HCT116 (cell line): ENCODE measurements around the gene TMEM11. TPM values are rescaled to one million over a fixed set of nuclear protein-coding genes. Genes with fewer than 3 reads are reported as not detected.

ENCODE experiments used
- ATAC-seq: fragments of 200-7000 bp; cut with Tn5 transposase; 2 replicates; pipeline ENCODE4 v1.9.1; 2020; ENCODE audit warnings: mild to moderate bottlenecking, moderate library complexity
- BruUV-seq: library from RNA; stranded (reverse); fragments of 400-500 nt; replicated peaks from 2 replicates; lab custom pipeline; 2021; lab: Mats Ljungman, UMichigan
- CTCF ChIA-PET: fragments of 300-600 bp; sonication (Branson Sonifier 250); formaldehyde crosslinking; loops from one replicate; lab custom pipeline; 2021; ENCODE audit warnings: antibody characterized with exemption; lab: Charles Lee
- POLR2A ChIA-PET: fragments of 300-600, 350-600 bp; sonication (Branson Sonifier 250); formaldehyde crosslinking; loops from one replicate; lab custom pipeline; 2021; ENCODE audit warnings: antibody characterized with exemption; lab: Charles Lee
- RAD21 ChIA-PET, 2 experiments: fragments of 300-600 bp; sonication (Branson Sonifier 250); formaldehyde crosslinking; loops; one replicate each; lab custom pipeline; 2023; ENCODE audit warnings: low total read pairs in 2 of 2; ENCODE audit not compliant: uncharacterized antibody in 2 of 2, unreplicated experiment in 2 of 2, low non-redundant PET in 1 of 2; lab: Charles Lee
- DNase-seq: peaks from one replicate; pipeline ENCODE4 v3.0.0-alpha.2; 2010; ENCODE audit warnings: low read depth, low spot score
- H2AFZ ChIP-seq: fragments of 200-600 bp; shearing (Covaris generic), sonication (generic); 2 replicates; pipeline ENCODE4 v1.6.1; 2017; ENCODE audit warnings: low read depth, mixed run types, mixed read lengths, antibody characterized with exemption, low read length; ENCODE audit not compliant: poor library complexity, severe bottlenecking
- H3K27ac ChIP-seq: 2 replicates; pipeline ENCODE4 v1.5.1; 2012; ENCODE audit warnings: low read depth, low read length
- H3K27me3 ChIP-seq: fragments of 200-600 bp; sonication (generic); 2 replicates; pipeline ENCODE4 v1.6.1; 2016; ENCODE audit warnings: mixed run types, low read length, mixed read lengths; ENCODE audit not compliant: insufficient read depth
- H3K36me3 ChIP-seq, 2 experiments: fragments of 200-500 bp in 1 of 2; fragments of 200-600 bp in 1 of 2; sonication (Bioruptor generic) in 1 of 2; sonication (generic) in 1 of 2; 2 replicates each; pipeline versions ENCODE4 v1.5.1 to v1.6.1; 2014 to 2016; ENCODE audit warnings: low read length in 2 of 2, inconsistent platforms in 1 of 2, mixed read lengths in 1 of 2, mixed run types in 1 of 2; ENCODE audit not compliant: insufficient read depth in 2 of 2, control insufficient read depth in 1 of 2
- H3K4me1 ChIP-seq, 2 experiments: fragments of 200-600 bp in 1 of 2; sonication (generic) in 1 of 2; 2 replicates each; pipeline versions ENCODE4 v1.5.1 to v1.6.1; 2012 to 2017; ENCODE audit warnings: low read length in 2 of 2, inconsistent platforms in 1 of 2, mild to moderate bottlenecking in 1 of 2, mixed read lengths in 1 of 2, mixed run types in 1 of 2, moderate library complexity in 1 of 2; ENCODE audit not compliant: insufficient read depth in 2 of 2, control insufficient read depth in 1 of 2
- H3K4me2 ChIP-seq: fragments of 200-600 bp; sonication (generic); 2 replicates; pipeline ENCODE4 v1.6.1; 2017; ENCODE audit warnings: mixed run types, low read length, mixed read lengths
- H3K4me3 ChIP-seq, 2 experiments: fragments of 200-600 bp in 1 of 2; sonication (generic) in 1 of 2; replicated peaks in 1 of 2; 2 replicates each; pipeline ENCODE4 v1.5.1; 2011 to 2016; ENCODE audit warnings: low read length in 2 of 2, control low read depth in 1 of 2, low read depth in 1 of 2, mild to moderate bottlenecking in 1 of 2, mixed read lengths in 1 of 2, mixed run types in 1 of 2
- H3K79me2 ChIP-seq: fragments of 200-600 bp; sonication (generic); 2 replicates; pipeline ENCODE4 v1.6.1; 2017; ENCODE audit warnings: mild to moderate bottlenecking, mixed run types, low read length, moderate library complexity, mixed read lengths; ENCODE audit not compliant: insufficient read depth
- H3K9ac ChIP-seq: fragments of 200-600 bp; sonication (generic); 2 replicates; pipeline ENCODE4 v1.6.1; 2016; ENCODE audit warnings: low read length, mixed read lengths
- H3K9me2 ChIP-seq: fragments of 200-600 bp; sonication (generic), shearing (Covaris generic); 2 replicates; pipeline ENCODE4 v1.6.1; 2017; ENCODE audit warnings: mixed run types, mild to moderate bottlenecking, moderate library complexity; ENCODE audit not compliant: insufficient read depth
- H3K9me3 ChIP-seq, 2 experiments: fragments of 200-500 bp in 1 of 2; fragments of 200-600 bp in 1 of 2; sonication (Bioruptor generic) in 1 of 2; sonication (generic) in 1 of 2; 2 replicates each; pipeline ENCODE4 v1.6.1; 2014 to 2017; ENCODE audit warnings: low read length in 2 of 2, mixed read lengths in 2 of 2, inconsistent platforms in 1 of 2, low read depth in 1 of 2, mild to moderate bottlenecking in 1 of 2, mixed run types in 1 of 2, moderate library complexity in 1 of 2; ENCODE audit not compliant: control insufficient read depth in 1 of 2, insufficient read depth in 1 of 2
- H4K20me1 ChIP-seq: fragments of 200-600 bp; sonication (generic), shearing (Covaris generic); 2 replicates; pipeline ENCODE4 v1.6.1; 2017; ENCODE audit warnings: mixed run types, mild to moderate bottlenecking, moderate library complexity; ENCODE audit not compliant: insufficient read depth
- CBX3 ChIP-seq: IDR thresholded peaks from 2 replicates; pipeline ENCODE4 v1.6.1; 2012; ENCODE audit warnings: low read depth
- FOSL1 ChIP-seq: IDR thresholded peaks from 2 replicates; pipeline ENCODE4 v1.6.1; 2012; ENCODE audit warnings: low read depth
- POLR2AphosphoS5 ChIP-seq: IDR thresholded peaks from 2 replicates; pipeline ENCODE4 v1.6.1; 2011; ENCODE audit warnings: mild to moderate bottlenecking, low read depth, low read length, moderate library complexity
- TCF7L2 ChIP-seq: IDR thresholded peaks from 2 replicates; pipeline ENCODE4 v1.7.0; 2011; ENCODE audit warnings: borderline replicate concordance, inconsistent platforms; ENCODE audit not compliant: insufficient read depth, insufficient read length; ENCODE audit errors: extremely low read depth
- YY1 ChIP-seq: IDR thresholded peaks from 2 replicates; pipeline ENCODE4 v1.6.1; 2011; ENCODE audit warnings: low read length, low read depth, moderate library complexity, mild to moderate bottlenecking; ENCODE audit not compliant: insufficient replicate concordance; ENCODE audit errors: extremely low read depth
- intact Hi-C: fragments of 100-400 bp; cut with micrococcal nuclease; formaldehyde crosslinking; loops from 2 replicates; pipeline ENCODE4 v1.10.0; 2022
- total RNA-seq: library from RNA; stranded (reverse); gene quantifications from one replicate; pipeline ENCODE4 v1.2.1, GENCODE V29; 2021; ENCODE audit not compliant: unreplicated experiment
- TF ChIP-seq, protein P1 (sequence below): IDR thresholded peaks from 2 replicates; pipeline ENCODE4 v1.6.1; 2012; ENCODE audit warnings: low read depth
- TF ChIP-seq, protein P2 (sequence below): IDR thresholded peaks from 2 replicates; pipeline ENCODE4 v1.6.1; 2011; ENCODE audit warnings: mild to moderate bottlenecking, low read length, moderate library complexity; ENCODE audit not compliant: insufficient replicate concordance; ENCODE audit errors: extremely low read depth
- TF ChIP-seq, protein P3 (sequence below): IDR thresholded peaks from 2 replicates; pipeline ENCODE4 v1.6.1; 2012
- TF ChIP-seq, protein P4 (sequence below): IDR thresholded peaks from 2 replicates; pipeline ENCODE4 v1.6.1; 2012

TMEM11 gene
- total RNA-seq, 1 experiment from 2014 or later = 31.0 TPM

DNA sequence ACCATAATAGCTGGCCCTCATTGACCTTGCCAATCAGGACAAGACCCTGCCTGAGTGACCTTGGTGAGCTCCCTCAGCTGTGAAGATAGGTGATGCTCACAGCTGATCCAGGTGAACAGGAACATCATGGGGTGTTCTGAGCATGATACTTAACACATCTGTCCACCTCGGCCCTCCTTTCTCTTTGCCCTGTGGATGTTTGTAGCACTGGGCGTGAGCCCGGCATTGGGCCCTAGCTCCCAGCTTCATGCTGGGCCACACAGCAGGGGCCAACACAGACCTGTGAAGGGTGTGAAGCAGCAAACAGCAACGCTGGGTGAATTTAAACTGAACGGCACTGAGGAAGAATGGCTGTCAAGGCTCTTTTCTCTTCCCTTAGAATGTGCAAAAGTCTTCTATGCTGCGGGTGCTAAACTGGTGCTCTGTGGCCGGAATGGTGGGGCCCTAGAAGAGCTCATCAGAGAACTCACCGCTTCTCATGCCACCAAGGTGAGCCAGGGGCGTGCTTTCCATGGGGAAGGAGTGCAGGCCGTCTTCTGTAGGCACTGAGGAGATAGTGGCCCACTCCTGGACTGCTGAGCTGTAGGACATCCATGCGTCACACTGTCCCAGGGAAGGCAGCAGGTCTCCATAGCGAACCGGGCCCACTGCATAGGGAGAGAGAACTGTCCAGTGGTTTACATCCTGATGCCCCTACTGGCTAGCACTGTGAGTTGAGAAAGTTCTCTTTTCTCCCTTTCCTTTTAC, 35.9 kb downstream of the TMEM11 start (continued):
- TF ChIP-seq, protein P1, sequence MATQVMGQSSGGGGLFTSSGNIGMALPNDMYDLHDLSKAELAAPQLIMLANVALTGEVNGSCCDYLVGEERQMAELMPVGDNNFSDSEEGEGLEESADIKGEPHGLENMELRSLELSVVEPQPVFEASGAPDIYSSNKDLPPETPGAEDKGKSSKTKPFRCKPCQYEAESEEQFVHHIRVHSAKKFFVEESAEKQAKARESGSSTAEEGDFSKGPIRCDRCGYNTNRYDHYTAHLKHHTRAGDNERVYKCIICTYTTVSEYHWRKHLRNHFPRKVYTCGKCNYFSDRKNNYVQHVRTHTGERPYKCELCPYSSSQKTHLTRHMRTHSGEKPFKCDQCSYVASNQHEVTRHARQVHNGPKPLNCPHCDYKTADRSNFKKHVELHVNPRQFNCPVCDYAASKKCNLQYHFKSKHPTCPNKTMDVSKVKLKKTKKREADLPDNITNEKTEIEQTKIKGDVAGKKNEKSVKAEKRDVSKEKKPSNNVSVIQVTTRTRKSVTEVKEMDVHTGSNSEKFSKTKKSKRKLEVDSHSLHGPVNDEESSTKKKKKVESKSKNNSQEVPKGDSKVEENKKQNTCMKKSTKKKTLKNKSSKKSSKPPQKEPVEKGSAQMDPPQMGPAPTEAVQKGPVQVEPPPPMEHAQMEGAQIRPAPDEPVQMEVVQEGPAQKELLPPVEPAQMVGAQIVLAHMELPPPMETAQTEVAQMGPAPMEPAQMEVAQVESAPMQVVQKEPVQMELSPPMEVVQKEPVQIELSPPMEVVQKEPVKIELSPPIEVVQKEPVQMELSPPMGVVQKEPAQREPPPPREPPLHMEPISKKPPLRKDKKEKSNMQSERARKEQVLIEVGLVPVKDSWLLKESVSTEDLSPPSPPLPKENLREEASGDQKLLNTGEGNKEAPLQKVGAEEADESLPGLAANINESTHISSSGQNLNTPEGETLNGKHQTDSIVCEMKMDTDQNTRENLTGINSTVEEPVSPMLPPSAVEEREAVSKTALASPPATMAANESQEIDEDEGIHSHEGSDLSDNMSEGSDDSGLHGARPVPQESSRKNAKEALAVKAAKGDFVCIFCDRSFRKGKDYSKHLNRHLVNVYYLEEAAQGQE = no peak
- TF ChIP-seq, protein P2, sequence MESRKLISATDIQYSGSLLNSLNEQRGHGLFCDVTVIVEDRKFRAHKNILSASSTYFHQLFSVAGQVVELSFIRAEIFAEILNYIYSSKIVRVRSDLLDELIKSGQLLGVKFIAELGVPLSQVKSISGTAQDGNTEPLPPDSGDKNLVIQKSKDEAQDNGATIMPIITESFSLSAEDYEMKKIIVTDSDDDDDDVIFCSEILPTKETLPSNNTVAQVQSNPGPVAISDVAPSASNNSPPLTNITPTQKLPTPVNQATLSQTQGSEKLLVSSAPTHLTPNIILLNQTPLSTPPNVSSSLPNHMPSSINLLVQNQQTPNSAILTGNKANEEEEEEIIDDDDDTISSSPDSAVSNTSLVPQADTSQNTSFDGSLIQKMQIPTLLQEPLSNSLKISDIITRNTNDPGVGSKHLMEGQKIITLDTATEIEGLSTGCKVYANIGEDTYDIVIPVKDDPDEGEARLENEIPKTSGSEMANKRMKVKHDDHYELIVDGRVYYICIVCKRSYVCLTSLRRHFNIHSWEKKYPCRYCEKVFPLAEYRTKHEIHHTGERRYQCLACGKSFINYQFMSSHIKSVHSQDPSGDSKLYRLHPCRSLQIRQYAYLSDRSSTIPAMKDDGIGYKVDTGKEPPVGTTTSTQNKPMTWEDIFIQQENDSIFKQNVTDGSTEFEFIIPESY = no peak
- TF ChIP-seq FOSL1 = no peak
- no peak for TF ChIP-seq CBX3
- TF ChIP-seq, protein P3, sequence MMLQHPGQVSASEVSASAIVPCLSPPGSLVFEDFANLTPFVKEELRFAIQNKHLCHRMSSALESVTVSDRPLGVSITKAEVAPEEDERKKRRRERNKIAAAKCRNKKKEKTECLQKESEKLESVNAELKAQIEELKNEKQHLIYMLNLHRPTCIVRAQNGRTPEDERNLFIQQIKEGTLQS = no peak

DNA sequence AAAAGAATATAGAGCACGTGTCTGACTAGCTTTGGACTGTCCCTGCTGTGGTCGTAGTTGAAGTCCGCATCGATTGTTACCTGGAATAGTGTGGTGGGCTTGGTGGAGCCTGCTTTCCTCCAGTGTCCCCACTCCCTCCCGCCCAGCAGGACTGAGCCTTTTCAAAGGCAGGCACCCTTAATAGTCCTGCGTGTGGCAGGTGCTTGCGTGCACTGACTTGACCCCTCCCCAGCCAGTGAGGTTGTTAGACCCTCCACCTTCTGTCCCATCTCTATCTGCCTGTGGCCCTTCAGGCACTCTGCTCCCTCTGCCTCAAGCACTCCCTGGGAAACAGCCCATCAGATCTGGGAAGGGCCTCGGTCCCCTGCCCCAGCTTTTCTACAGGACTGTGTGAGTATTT, 36.6 kb downstream of the TMEM11 start:
- no TSS peak for BruUV-seq
- ATAC-seq = no peak
- TF ChIP-seq, protein P4, sequence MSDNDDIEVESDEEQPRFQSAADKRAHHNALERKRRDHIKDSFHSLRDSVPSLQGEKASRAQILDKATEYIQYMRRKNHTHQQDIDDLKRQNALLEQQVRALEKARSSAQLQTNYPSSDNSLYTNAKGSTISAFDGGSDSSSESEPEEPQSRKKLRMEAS = no peak
- TF ChIP-seq TCF7L2 (no peak), POLR2AphosphoS5 (no peak), YY1 (no peak)
- TF ChIP-seq, protein P1 = no peak

More for the DNA sequence above, 36.6 kb downstream of the TMEM11 start:
- H4K20me1 ChIP-seq = no peaks in the 10 kb centered on the region
- CTCF ChIA-PET = no interaction called here
- H3K9ac ChIP-seq = no peak overlapping the region
- no peaks in the 10 kb centered on the region for H3K4me1 ChIP-seq
- H3K36me3 ChIP-seq = no peaks in the 10 kb centered on the region
- intact Hi-C loops = no loop called here
- no peak overlapping the region for H3K4me3 ChIP-seq
- H3K9me3 ChIP-seq = no peaks in the 10 kb centered on the region
- POLR2A ChIA-PET = no interaction called here
- H3K4me2 ChIP-seq = no peak overlapping the region
- H3K79me2 ChIP-seq = no peaks in the 10 kb centered on the region
- H3K27me3 ChIP-seq = no peaks in the 10 kb centered on the region
- RAD21 ChIA-PET = no interaction called here
- H3K9me2 ChIP-seq = no peaks in the 10 kb centered on the region
- H3K27ac ChIP-seq = no peak overlapping the region
- DNase-seq = no peak
- H2AFZ ChIP-seq = no peak overlapping the region
